ENCODE results near the gene PLEKHD1.

PLEKHD1 gene

DNA sequence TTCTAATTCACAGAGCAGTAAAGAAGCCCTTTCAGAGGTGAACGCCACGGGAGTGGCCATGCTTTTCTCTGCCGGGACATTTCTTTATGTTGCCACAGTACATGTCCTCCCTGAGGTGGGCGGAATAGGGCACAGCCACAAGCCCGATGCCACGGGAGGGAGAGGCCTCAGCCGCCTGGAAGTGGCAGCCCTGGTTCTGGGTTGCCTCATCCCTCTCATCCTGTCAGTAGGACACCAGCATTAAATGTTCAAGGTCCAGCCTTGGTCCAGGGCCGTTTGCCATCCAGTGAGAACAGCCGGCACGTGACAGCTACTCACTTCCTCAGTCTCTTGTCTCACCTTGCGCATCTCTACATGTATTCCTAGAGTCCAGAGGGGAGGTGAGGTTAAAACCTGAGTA lies 26.2 kb upstream of the PLEKHD1 start:
- TF ChIP-seq, protein P1, sequence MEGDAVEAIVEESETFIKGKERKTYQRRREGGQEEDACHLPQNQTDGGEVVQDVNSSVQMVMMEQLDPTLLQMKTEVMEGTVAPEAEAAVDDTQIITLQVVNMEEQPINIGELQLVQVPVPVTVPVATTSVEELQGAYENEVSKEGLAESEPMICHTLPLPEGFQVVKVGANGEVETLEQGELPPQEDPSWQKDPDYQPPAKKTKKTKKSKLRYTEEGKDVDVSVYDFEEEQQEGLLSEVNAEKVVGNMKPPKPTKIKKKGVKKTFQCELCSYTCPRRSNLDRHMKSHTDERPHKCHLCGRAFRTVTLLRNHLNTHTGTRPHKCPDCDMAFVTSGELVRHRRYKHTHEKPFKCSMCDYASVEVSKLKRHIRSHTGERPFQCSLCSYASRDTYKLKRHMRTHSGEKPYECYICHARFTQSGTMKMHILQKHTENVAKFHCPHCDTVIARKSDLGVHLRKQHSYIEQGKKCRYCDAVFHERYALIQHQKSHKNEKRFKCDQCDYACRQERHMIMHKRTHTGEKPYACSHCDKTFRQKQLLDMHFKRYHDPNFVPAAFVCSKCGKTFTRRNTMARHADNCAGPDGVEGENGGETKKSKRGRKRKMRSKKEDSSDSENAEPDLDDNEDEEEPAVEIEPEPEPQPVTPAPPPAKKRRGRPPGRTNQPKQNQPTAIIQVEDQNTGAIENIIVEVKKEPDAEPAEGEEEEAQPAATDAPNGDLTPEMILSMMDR (IDR thresholded peaks at IDR 0.05) = no peak
- no peak overlapping the region for H3K4me3 ChIP-seq
- DNase-seq (ENCODE audit: low spot score) = no peak
- H3K27ac ChIP-seq = no peak overlapping the region

DNA sequence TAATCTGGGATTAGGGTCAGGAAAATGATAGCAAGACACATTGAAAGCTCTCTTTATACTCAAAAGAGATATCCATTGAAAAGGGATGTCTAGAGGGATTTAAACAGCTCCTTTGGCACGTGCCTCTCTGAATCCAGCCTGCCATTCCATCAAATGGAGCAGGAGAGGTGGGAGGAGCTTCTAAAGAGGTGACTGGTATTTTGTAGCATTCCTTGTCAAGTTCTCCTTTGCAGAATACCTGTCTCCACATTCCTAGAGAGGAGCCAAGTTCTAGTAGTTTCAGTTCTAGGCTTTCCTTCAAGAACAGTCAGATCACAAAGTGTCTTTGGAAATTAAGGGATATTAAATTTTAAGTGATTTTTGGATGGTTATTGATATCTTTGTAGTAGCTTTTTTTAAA lies 25.4 kb upstream of the PLEKHD1 start:
- H3K27ac ChIP-seq = no peak overlapping the region
- no peak overlapping the region for H3K4me3 ChIP-seq
- TF ChIP-seq, protein P1 (IDR thresholded peaks at IDR 0.05) = no peak
- DNase-seq (ENCODE audit: low spot score) = no peak

DNA sequence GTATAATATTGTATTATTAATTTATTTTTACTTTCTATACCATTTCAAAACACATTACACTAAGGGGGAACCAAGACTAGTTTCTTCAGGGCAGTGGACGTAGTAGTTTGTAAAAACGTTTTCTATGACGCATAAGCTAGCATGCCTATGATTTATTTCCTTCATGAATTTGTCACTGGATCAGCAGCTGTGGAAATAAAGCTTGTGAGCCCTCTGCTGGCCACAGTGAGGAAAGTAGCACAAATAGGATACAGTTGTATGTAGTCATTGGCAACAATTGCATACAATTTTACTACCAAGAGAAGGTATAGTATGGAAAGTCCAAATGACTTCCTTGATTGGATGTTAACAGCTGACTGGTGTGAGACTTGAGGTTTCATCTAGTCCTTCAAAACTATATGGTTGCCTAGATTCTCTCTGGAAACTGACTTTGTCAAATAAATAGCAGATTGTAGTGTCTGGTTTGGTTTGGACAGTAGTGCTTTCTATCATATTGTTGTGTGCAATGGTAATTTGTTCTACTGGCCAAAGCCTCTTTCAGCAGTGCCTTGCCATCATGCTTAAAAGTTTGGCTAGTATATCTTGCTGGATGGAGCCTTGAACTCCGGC lies 24.3 kb upstream of the PLEKHD1 start:
- TF ChIP-seq, protein P1 (IDR thresholded peaks at IDR 0.05) = peak; percentile 40
- no peak for DNase-seq (ENCODE audit: low spot score)
- Histone ChIP-seq H3K4me3 (no peak overlapping the region), H3K27ac (no peak overlapping the region)

DNA sequence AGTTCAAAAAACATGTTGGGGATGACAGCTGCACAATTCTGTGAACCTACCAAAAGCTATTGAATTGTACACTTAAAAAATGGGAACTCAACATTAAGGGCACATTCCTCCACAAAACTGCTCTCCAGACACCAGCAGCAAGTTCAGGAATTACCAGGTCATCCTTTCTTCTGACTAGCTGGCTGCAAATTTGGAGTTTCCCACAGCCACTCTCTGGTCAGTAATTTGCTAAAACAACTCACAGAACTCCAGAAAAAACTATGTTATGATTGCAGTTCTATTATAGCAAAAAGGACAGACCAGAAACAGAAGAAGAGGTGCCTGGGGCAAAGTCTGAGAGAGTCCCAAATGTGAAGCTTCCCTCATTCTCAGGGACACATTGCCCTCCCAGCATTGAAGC lies 20.1 kb upstream of the PLEKHD1 start:
- TF ChIP-seq, protein P1 (IDR thresholded peaks at IDR 0.05) = no peak
- no peak for DNase-seq (ENCODE audit: low spot score)
- Histone ChIP-seq H3K4me3 (no peak overlapping the region), H3K27ac (no peak overlapping the region)

DNA sequence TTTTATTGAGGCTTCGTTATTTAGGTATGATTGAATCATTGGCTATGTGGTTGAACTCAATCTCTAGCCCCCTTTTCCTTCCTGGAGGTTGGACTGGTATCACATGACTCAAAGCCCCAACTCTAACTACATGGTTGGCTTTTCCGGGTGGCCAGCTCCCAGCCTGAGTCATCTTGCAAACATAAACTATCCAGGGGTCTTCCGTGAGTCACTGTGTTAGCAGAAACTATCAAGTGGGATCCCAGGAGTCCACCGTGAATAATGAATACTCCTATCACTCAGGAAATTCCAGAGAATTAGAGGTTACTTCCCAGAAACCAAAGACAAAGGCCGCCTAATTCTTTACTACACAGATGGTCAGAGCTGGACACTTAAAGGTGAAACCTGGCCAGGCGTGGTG lies 19.7 kb upstream of the PLEKHD1 start:
- H3K27ac ChIP-seq = no peak overlapping the region
- H3K4me3 ChIP-seq = no peak overlapping the region
- DNase-seq (ENCODE audit: low spot score) = no peak
- TF ChIP-seq, protein P1 (IDR thresholded peaks at IDR 0.05) = no peak

DNA sequence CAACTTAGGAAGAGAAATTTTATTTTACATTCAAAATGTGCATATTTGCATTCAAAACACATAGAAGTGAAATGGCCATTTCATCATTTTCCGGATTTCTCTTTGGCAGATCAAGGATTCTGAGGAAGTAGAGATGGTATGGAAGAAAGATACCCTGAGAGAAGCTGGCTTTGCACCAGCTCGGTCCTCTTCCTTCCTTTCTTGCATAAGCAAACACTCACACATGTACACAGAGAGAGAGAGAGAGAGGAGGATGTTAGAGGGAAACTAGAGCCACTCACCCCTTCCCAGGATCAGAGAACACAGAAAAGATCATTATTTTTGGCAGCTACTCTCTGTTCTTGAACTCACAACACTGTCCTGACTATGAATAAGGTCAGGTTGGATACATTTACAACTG lies 15.6 kb upstream of the PLEKHD1 start:
- Histone ChIP-seq H3K27ac (no peak overlapping the region), H3K4me3 (no peak overlapping the region)
- TF ChIP-seq, protein P1 (IDR thresholded peaks at IDR 0.05) = no peak
- no peak for DNase-seq (ENCODE audit: low spot score)

DNA sequence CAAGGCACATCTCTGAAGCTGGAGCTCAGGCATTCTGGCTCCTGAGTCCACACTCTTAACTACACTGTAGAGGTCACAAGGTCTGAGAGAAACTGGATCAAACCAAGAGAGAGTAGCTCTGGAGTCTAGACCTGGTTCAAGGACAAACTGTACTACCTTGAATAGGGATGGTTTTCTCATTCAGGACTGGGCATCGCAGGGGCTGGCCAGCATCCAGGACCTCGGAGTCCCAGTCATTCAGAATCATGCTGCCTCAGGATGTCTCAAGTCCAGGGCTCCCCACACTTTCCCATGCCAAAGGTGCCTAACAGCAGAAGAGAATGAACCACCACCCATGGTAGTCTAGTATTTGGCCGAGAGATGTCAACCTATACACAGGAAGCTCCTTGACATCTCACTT lies 13.1 kb upstream of the PLEKHD1 start:
- DNase-seq (ENCODE audit: low spot score) = no peak
- no peak overlapping the region for H3K4me3 ChIP-seq
- TF ChIP-seq, protein P1 (IDR thresholded peaks at IDR 0.05) = no peak
- no peak overlapping the region for H3K27ac ChIP-seq

Measured in coronary artery (tissue), 2 donors.